HG03064 (cell line): ENCODE data around the gene KAZN.

Source experiments
- ATAC-seq: cut with Tn5 transposase; IDR thresholded peaks from one replicate; pipeline ENCODE4 v1.9.1; 2021; ENCODE audit warnings: low read depth; ENCODE audit not compliant: unreplicated experiment

The KAZN gene

GRCh38 chr1:15089258-15089992 lies 490.9 kb downstream of the KAZN start:
- ATAC-seq: no peak

GRCh38 chr1:15090373-15090772 lies 491.9 kb downstream of the KAZN start:
- ATAC-seq: no peak

GRCh38 chr1:15094056-15094455 lies 495.6 kb downstream of the KAZN start:
- no peak for ATAC-seq

GRCh38 chr1:15094719-15095495 lies 496.4 kb downstream of the KAZN start:
- ATAC-seq: no peak

DNA sequence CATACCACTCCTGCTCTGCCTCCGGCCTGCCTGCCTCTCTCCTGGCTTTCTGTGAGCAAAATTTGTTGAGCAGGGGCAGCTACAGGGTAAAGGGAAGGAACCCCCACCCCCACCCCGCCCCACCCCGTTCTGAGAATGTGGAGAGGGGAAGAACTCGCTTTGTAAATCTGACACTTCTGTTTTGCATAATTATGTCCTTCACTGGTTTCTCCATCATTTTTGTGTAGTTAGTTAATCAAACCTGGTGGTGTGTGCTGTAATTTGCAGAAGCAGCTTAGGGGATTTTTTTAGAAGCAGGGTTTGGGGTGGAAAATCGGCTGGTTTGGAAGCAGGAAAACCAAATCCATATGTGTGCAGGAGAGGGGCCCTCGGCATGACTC lies 497.0 kb downstream of the KAZN start:
- no peak for ATAC-seq

- ATAC-seq: no peak
These were observed 497.8 kb downstream of the KAZN start for GRCh38 chr1:15096293-15096692.

GRCh38 chr1:15098176-15099125 lies 500.0 kb downstream of the KAZN start:
- no peak for ATAC-seq

DNA sequence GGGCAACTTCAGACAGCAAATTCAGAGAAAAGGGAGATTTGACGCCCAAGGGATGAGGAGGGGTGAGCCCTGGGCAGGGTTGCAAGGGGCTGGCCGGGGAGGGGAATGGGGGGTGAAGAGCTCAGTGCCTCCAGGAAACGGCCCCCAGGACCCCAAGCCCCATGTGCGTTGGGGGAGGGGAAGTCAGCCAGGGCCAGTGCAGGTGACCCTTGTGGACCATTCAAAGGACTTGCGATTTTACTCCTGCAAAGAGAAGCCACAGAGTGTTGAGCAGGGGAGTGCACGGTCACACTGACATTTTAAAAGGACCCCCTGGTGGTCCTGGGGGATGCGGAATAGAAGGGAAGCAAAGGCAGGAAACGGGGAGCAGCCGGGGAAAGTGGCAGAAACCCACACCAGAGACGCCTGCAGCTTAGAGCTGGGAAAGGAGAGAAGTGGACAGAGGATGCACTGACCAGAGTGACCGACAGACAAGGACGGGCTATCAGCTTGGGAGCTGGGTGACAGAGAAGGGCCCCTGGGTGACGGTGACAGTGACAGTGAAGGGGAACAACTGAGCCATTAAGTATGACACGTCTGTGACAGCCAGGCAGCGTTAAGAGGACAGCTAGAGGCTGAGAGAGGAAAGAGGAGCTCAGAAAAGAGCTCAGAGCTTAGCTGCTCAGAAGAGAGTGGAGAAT lies 501.1 kb downstream of the KAZN start:
- ATAC-seq: no peak

DNA sequence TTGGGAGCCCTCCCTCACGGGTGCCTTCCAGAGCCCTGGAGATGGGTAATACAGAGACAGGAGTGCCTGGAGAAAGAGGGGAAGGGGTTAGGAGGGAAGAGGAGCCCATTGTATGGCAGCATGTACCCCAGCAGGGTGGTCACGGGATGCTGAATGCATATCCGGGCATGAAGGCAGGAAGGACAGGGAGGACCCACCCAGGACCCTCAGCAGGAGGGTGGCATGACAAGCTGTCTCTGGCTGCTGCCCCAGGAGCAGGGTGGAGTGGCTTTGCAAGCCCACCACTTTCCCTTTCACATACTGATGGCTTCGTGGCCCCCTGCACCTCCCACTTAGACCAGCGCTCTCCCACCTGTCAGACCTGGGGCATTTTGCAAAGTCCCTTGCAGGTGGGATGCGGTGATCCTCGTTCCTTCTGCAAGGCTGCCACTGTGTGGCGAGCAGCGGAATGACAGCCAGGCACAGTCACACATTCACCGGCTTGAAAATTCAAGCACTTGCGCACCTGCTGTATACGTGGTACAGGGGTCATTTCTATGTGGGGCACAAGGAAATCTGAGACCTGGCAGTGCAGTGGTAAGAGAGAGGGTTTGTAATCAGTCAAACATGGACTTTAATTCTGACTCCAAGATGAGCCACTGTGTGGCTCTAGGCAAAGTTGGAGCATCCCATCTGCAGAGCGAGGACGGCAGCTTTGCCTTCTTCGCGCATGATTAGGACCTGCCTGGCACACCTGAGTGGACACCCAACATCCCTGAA lies 501.8 kb downstream of the KAZN start:
- ATAC-seq: no peak

DNA sequence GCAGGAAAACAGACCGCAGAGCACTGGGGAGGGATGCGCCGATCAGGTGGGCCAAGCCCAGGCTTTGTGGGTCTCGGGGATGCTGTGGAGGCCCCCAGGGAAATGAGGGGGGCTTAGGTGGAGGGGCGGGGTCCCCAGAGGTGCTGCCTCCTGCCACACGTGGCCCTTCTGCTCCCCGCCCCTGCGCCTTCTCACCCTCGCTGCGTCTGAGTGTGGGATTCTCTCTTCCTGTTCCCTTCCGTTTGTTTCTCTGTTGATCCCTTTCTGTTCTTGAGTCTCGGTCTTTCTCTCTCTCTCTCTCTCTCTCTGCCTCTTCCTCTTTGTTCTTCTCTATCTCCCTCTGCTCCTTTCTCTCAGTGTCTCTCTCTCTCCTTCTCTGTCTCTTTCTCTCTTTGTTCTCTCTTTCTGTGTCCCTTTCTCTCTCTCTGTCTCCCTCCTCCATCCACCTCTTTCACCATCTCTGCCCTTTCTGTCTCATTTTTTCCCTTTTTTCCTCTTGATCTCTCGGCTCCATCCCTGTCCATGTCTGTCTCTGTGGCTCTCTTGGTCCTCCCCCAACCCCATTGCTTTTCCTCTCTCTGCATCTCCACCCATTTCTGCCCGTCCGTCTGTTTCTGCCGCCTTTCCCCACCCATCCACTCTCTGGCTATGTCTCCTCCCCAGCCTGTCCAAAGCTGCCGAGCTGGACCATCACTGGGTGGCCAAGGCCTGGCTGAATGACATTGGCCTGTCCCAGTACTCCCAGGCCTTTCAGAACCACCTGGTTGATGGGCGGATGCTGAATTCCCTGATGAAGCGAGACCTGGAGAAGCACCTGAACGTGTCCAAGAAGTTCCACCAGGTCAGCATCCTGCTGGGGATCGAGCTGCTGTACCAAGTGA lies 502.6 kb downstream of the KAZN start:
- ATAC-seq: no peak

DNA sequence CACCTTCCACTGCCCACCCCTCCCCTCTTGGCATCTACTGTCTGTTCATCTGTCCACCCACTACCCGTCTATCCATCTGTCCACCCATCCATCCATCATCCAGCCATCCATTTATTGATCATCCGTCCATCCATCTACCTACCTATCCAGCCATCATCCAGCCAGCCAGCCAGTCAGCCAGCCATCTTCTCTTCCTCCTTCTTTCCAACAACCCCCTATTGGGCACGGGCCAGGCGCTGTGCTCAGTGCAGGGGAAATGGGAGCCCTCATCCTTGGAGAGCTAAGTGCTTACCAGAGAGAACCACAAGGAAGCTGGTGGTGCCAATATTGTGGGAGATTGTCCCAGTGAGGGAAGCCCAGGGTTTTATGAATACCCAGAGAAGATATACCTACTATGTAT lies 503.3 kb downstream of the KAZN start:
- ATAC-seq: no peak

DNA sequence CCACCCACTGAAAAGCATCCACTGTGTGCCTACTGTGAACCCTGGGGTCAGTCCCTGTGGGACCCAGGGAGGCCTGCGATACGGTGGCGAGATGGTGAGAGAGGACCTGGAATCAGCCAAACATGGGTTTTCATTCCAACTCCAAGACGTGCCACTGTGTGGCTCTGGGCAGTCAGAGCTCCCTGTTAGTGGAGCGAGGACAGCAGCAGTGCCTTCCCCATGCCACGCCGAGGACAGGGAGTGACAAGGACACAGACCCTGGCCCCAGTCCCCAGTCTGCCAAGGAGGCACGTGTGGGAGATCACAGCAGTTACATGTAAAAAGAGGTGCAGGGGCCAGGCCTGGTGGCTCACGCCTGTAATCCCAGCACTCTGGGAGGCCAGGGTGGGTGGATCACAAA lies 504.2 kb downstream of the KAZN start:
- ATAC-seq: no peak

GRCh38 chr1:15103211-15103610 lies 504.7 kb downstream of the KAZN start:
- no peak for ATAC-seq

DNA sequence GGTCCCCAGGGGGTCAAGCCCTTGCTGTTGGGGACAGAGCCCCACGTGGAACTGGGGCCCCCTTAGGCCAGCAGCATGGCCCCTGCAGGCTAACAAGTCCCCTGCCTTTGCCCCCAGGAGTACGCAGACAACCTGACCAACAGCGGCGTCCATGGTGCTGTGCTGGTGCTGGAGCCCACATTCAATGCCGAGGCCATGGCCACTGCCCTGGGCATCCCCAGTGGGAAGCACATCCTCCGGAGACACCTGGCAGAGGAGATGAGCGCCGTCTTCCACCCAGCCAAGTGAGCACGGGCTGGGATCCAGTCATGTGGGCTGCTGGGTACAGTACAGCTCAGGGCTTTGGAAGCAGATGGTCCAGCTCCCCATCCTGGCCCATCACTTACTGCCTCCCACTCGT lies 505.4 kb downstream of the KAZN start:
- no peak for ATAC-seq

DNA sequence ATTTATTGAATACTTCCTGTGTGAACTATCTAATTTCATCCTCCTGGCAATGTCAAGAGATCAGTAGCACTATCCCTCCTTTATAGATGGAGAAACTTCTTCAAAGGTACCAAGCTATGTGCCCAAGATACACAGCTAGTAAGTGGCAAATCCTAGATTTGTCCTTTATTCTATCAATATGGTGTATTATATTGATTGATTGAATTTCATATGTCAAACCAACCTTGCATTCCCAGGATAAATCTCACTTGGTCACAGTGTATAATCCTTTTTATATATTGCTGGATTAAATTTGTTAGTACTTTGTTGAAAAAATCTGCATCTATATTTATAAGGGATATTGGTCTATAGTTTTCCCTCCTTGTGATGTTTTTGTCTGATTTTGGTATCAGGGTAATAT lies 506.3 kb downstream of the KAZN start:
- no peak for ATAC-seq

GRCh38 chr1:15106608-15107007 lies 508.1 kb downstream of the KAZN start:
- ATAC-seq: no peak

- no peak for ATAC-seq
These were observed 508.7 kb downstream of the KAZN start for GRCh38 chr1:15107058-15107687.

DNA sequence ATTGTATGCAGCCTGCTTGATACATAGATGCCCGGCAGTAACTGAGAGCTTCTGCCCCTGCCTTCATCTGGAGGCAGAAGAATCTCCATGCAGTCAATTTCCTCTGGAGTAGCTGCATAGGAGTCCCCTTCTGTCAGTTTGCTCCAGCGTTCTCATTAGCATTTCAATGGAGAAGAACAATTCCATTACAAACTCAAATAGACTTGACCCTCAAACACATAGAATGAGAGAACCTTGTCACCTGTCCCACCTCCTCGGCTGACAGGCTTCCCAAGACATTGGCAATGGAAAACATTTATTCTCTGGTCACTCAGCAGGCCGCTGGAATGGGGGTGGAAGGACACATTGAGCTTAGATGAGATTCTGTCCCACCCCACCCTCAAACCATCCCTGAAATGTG lies 509.4 kb downstream of the KAZN start:
- no peak for ATAC-seq
